NCI-H1436 (cell line): Measurements from ENCODE around the gene REEP5.

Source experiments
- DNase-seq: peaks from one replicate; lab custom pipeline; 2025; lab: John Stamatoyannopoulos, UW

Gene REEP5

GRCh38 chr5:112833971-112834370, 88.1 kb downstream of the REEP5 start:
- no peak for DNase-seq

GRCh38 chr5:112830378-112830777, 91.6 kb downstream of the REEP5 start:
- no peak for DNase-seq
